OCI-LY3 (cell line): Measurements from ENCODE around the gene FRMD6.

ENCODE experiments used
- H2AFZ ChIP-seq: fragments of 200-600, 300-600 bp; shearing (Covaris generic); 2 replicates; pipeline ENCODE4 v1.6.0; 2014; ENCODE audit warnings: antibody characterized with exemption, low read depth, low read length
- H3K27ac ChIP-seq: fragments of 200-600, 300-600 bp; sonication (generic); 2 replicates; pipeline ENCODE4 v1.5.1; 2014; ENCODE audit warnings: mild to moderate bottlenecking, low read length, moderate library complexity, mixed read lengths
- H3K27me3 ChIP-seq: fragments of 200-600, 300-600 bp; sonication (generic); 2 replicates; pipeline ENCODE4 v1.6.1; 2014; ENCODE audit warnings: low read depth, low read length, mixed read lengths
- H3K36me3 ChIP-seq: fragments of 200-600, 300-600 bp; sonication (generic); replicated peaks from 2 replicates; pipeline ENCODE3; 2014; ENCODE audit warnings: low read depth, low read length, mixed read lengths
- H3K4me1 ChIP-seq: fragments of 300-600, 200-600 bp; sonication (generic); 2 replicates; pipeline ENCODE4 v1.6.1; 2014; ENCODE audit warnings: low read length, mixed read lengths
- H3K4me2 ChIP-seq: fragments of 200-600, 300-600 bp; sonication (generic); 2 replicates; pipeline ENCODE4 v1.6.1; 2014; ENCODE audit warnings: low read length, mixed read lengths
- H3K4me3 ChIP-seq: fragments of 300-600, 200-600 bp; sonication (generic); 2 replicates; pipeline ENCODE4 v1.5.1; 2014; ENCODE audit warnings: antibody characterized with exemption, mild to moderate bottlenecking, low read length, moderate library complexity
- H3K79me2 ChIP-seq: fragments of 300-600, 200-600 bp; shearing (Covaris generic); 2 replicates; pipeline ENCODE4 v1.6.1; 2014; ENCODE audit warnings: mild to moderate bottlenecking, low read length, mixed read lengths
- H3K9ac ChIP-seq: fragments of 300-600, 200-600 bp; shearing (Covaris generic); 2 replicates; pipeline ENCODE4 v1.6.0; 2014; ENCODE audit warnings: mild to moderate bottlenecking, low read length, moderate library complexity
- H3K9me3 ChIP-seq: fragments of 200-600, 300-600 bp; shearing (Covaris generic); 2 replicates; pipeline ENCODE4 v1.6.1; 2014; ENCODE audit warnings: low read length, mixed read lengths; ENCODE audit not compliant: insufficient read depth
- H4K20me1 ChIP-seq: fragments of 200-600, 300-600 bp; sonication (generic); 2 replicates; pipeline ENCODE4 v1.6.1; 2016; ENCODE audit warnings: low read length, mixed read lengths; ENCODE audit not compliant: insufficient read depth
- EZH2phosphoT487 ChIP-seq: fragments of 200-600 bp; shearing (Covaris generic); IDR thresholded peaks from 2 replicates; pipeline ENCODE4 v1.6.1; 2018; ENCODE audit warnings: antibody characterized with exemption, mixed run types, low read depth
- TF ChIP-seq, protein P1 (sequence below): fragments of 200-600, 300-600 bp; sonication (generic); IDR thresholded peaks from 2 replicates; pipeline ENCODE4 v1.5.1; 2014; ENCODE audit warnings: antibody characterized with exemption, low read length, low read depth

FRMD6 gene

DNA sequence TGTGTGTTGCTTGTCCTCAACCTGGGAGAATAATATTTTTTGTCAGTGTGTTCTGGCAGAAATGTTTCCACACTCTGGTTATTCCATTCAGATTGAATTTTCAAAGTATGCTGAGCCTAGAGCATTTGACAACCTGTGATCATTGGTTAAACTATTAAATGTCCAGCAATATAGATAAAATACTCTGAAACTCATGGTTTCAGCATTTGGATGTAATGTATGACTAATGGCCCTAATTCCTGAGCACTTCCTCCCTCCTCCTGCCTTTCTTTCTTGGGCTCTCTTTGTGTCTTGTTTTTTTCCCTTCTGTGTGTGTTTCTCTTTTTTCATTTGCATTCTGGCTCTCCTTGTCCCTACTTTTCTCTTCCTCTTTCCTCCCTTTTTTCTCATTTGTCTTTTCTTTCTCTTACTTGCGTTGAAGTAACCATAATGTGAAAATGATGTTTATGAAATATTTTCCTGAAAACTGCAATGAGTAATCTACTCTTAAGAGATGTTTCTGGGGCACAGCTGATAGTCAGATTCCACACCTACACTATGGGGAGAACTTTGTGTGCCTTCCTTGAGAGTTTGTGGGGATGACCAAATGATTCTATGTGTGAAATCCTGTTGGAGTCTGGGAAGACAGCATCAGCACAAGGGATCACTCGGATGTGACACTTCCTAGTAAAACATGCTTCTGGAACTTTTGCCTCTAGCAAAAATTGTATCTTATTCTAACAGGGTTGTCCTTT is 74.6 kb downstream of the FRMD6 start:
- TF ChIP-seq, protein P1, sequence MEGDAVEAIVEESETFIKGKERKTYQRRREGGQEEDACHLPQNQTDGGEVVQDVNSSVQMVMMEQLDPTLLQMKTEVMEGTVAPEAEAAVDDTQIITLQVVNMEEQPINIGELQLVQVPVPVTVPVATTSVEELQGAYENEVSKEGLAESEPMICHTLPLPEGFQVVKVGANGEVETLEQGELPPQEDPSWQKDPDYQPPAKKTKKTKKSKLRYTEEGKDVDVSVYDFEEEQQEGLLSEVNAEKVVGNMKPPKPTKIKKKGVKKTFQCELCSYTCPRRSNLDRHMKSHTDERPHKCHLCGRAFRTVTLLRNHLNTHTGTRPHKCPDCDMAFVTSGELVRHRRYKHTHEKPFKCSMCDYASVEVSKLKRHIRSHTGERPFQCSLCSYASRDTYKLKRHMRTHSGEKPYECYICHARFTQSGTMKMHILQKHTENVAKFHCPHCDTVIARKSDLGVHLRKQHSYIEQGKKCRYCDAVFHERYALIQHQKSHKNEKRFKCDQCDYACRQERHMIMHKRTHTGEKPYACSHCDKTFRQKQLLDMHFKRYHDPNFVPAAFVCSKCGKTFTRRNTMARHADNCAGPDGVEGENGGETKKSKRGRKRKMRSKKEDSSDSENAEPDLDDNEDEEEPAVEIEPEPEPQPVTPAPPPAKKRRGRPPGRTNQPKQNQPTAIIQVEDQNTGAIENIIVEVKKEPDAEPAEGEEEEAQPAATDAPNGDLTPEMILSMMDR = no peak
- no peak for TF ChIP-seq EZH2phosphoT487
- H3K9ac ChIP-seq = no peak overlapping the region
- H3K36me3 ChIP-seq = no peaks in the 10 kb centered on the region
- H4K20me1 ChIP-seq = no peaks in the 10 kb centered on the region
- H3K9me3 ChIP-seq = no peaks in the 10 kb centered on the region
- no peak overlapping the region for H3K27ac ChIP-seq
- H3K79me2 ChIP-seq = no peaks in the 10 kb centered on the region
- no peak overlapping the region for H3K4me3 ChIP-seq
- H3K4me1 ChIP-seq = peaks cover 49% of the 10 kb centered on the region
- no peak overlapping the region for H2AFZ ChIP-seq
- H3K4me2 ChIP-seq = peak overlapping the region; percentile 92
- peaks cover 5% of the 10 kb centered on the region for H3K27me3 ChIP-seq

DNA sequence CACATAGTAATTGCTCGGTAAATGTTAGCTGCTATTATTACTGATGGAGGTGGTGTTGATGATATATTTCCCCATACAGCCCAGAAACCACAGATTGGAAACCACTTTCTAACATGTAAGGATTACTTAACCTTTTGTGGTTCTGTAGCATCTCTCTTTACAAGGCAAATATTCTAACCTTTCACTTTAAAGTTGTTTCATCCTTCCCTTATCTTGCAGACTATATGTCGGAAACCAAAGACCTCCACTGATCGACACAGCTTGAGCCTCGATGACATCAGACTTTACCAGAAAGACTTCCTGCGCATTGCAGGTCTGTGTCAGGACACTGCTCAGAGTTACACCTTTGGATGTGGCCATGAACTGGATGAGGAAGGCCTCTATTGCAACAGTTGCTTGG is 75.8 kb downstream of the FRMD6 start:
- Histone ChIP-seq H3K27ac (no peak overlapping the region), H3K36me3 (no peaks in the 10 kb centered on the region), H3K4me1 (peaks cover 49% of the 10 kb centered on the region), H3K27me3 (peaks cover 14% of the 10 kb centered on the region), H2AFZ (no peak overlapping the region), H3K4me2 (no peak overlapping the region), H3K9ac (no peak overlapping the region), H4K20me1 (no peaks in the 10 kb centered on the region), H3K4me3 (no peak overlapping the region), H3K9me3 (no peaks in the 10 kb centered on the region), H3K79me2 (no peaks in the 10 kb centered on the region)
- TF ChIP-seq, protein P1 = no peak
- TF ChIP-seq EZH2phosphoT487 = no peak

DNA sequence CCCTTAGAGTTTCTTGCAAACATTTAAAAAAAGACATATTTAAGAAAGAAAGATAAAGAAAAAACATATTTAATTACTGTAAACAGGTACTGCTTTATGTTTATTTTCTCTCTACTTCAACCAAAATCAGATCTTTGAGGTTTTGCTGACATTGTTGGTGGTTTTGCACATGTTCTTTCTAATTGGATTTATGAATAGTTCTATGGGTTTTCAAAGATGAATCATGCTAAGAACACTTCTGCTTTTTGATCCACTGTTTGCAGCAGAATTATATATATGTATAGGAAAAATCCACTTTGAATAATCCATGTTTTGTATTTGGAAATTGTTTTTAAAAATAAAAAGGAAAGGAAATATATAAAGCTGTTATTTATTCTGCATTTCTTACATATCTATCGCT is 78.4 kb downstream of the FRMD6 start:
- peak overlapping the region; percentile 16 for H3K4me2 ChIP-seq
- H3K27ac ChIP-seq = no peak overlapping the region
- no peak overlapping the region for H3K4me3 ChIP-seq
- H3K27me3 ChIP-seq = peaks cover 14% of the 10 kb centered on the region
- peaks cover 32% of the 10 kb centered on the region for H3K4me1 ChIP-seq
- H3K9me3 ChIP-seq = no peaks in the 10 kb centered on the region
- no peaks in the 10 kb centered on the region for H3K36me3 ChIP-seq
- no peak overlapping the region for H2AFZ ChIP-seq
- no peaks in the 10 kb centered on the region for H3K79me2 ChIP-seq
- TF ChIP-seq, protein P1 = no peak
- no peak for TF ChIP-seq EZH2phosphoT487
- H3K9ac ChIP-seq = no peak overlapping the region
- no peaks in the 10 kb centered on the region for H4K20me1 ChIP-seq

DNA sequence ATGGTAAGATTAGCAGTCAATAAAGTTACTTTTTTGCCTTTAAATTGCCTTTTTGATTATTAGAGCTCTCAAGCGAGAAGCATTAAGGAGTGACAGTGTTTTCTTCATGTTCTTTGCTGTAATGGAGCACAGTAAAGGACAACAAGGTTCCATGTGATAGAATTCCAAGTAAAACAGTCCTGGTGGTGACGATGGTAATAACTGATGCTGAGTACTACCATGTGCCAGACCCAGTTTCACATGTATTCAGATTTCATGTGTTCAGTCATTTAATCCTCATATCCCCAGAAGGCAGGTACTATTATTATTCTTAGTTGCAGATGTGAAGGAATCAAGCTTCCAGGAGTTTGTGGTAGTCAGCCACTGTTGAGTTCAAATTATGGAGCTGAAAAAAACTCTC is 79.0 kb downstream of the FRMD6 start:
- no peaks in the 10 kb centered on the region for H3K36me3 ChIP-seq
- H3K27me3 ChIP-seq = peaks cover 14% of the 10 kb centered on the region

More for the DNA sequence above, 79.0 kb downstream of the FRMD6 start:
- no peak for TF ChIP-seq EZH2phosphoT487
- TF ChIP-seq, protein P1 = no peak
- Histone ChIP-seq H4K20me1 (no peaks in the 10 kb centered on the region), H3K9ac (no peak overlapping the region), H3K9me3 (no peaks in the 10 kb centered on the region), H3K27ac (no peak overlapping the region), H3K4me2 (no peak overlapping the region), H3K79me2 (no peaks in the 10 kb centered on the region), H2AFZ (no peak overlapping the region), H3K4me1 (peaks cover 26% of the 10 kb centered on the region), H3K4me3 (no peak overlapping the region)
